ENCODE measurements around the gene PCDHGB2.
A peak's percentile ranks its signal among the peaks of the same experiment; 100 is the strongest.

PCDHGB2 gene

DNA sequence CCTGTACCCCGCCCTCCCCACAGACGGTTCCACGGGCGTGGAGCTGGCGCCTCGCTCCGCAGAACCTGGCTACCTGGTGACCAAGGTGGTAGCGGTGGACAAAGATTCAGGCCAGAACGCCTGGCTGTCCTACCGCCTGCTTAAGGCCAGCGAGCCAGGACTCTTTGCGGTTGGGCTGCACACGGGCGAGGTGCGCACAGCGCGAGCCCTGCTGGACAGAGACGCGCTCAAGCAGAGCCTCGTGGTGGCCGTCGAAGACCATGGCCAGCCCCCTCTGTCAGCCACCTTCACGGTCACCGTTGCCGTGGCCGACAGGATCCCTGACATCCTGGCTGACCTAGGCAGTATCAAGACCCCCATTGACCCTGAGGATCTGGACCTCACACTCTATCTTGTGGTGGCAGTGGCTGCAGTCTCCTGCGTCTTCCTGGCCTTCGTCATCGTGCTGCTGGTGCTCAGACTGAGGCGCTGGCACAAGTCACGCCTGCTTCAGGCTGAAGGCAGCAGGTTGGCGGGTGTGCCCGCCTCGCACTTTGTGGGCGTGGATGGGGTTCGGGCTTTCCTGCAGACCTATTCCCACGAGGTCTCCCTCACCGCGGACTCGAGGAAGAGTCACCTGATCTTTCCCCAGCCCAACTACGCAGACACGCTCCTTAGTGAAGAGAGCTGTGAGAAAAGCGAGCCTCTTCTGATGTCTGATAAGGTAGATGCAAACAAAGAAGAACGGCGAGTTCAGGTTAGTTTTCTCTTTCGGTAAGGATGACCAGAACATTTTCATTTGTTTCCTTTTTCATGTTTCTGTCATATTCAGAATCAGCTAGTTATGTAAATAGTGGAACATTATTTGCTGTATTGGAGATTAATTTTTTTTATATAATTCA is 6.5 kb downstream of the PCDHGB2 start:
- TF ChIP-seq CEBPB (IDR thresholded peaks at IDR 0.05) (no peak), YY1 (IDR thresholded peaks at IDR 0.05; ENCODE audit: low read depth) (no peak), TAF1 (IDR thresholded peaks at IDR 0.05; ENCODE audit: low read depth) (no peak), FOXM1 (IDR thresholded peaks at IDR 0.05; ENCODE audit: borderline replicate concordance, low read depth) (no peak), EGR1 (IDR thresholded peaks at IDR 0.05) (no peak), RAD21 (IDR thresholded peaks at IDR 0.05; ENCODE audit: low read depth) (no peak), ZBTB7A (IDR thresholded peaks at IDR 0.05; ENCODE audit: low read depth) (no peak), CREB1 (IDR thresholded peaks at IDR 0.05; ENCODE audit: low read depth) (no peak), NFIC (IDR thresholded peaks at IDR 0.05) (no peak), EP300 (IDR thresholded peaks at IDR 0.05; ENCODE audit: borderline replicate concordance) (no peak), TCF12 (IDR thresholded peaks at IDR 0.05; ENCODE audit: low read depth) (no peak)
- TF ChIP-seq, protein P1, sequence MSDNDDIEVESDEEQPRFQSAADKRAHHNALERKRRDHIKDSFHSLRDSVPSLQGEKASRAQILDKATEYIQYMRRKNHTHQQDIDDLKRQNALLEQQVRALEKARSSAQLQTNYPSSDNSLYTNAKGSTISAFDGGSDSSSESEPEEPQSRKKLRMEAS (IDR thresholded peaks at IDR 0.05), result no peak
- TF ChIP-seq, protein P2, sequence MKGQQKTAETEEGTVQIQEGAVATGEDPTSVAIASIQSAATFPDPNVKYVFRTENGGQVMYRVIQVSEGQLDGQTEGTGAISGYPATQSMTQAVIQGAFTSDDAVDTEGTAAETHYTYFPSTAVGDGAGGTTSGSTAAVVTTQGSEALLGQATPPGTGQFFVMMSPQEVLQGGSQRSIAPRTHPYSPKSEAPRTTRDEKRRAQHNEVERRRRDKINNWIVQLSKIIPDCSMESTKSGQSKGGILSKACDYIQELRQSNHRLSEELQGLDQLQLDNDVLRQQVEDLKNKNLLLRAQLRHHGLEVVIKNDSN (IDR thresholded peaks at IDR 0.05), result no peak

DNA sequence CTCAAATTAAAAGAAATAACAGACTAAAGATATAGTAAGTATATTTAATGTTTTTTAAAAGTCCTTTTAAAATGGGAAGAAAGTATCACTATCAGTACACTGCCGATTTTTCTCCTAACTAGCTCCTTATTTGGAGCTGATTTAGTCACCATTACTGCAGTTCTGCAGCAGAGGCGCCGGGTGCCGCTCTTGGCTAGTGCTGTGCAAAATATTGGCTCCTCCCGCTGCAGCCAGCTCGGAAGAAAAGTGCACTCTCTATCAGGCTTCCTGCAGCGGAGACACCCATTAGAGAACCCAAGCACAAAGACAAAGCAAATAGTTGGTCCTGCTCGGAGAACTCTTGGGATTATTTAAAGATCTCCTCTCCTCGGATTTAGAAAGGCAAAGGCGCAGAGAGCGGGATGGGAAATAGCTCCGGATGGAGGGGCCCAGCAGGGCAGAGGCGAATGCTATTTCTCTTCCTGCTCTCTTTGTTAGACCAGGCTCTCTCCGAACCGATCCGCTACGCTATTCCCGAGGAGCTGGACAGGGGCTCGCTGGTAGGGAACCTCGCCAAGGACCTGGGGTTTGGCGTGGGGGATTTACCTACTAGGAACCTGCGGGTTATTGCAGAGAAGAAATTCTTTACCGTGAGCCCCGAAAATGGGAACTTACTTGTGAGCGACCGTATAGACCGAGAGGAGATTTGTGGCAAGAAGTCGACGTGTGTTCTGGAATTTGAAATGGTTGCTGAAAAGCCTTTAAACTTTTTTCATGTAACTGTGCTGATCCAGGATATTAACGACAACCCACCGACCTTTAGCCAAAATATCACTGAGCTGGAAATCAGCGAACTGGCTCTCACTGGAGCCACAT is 10.4 kb downstream of the PCDHGB2 start, which contains the start of gene PCDHGB3:
Gene PCDHGB3 (plus strand): TSS at position 249 of the 855 bp plus-strand sequence. CDS start 153 bp downstream, at position 402.
- TF ChIP-seq EGR1 (IDR thresholded peaks at IDR 0.05), result no peak
- peak; percentile 22; the same call in 1 of the 2 replicates for TF ChIP-seq RAD21 (IDR thresholded peaks at IDR 0.05; ENCODE audit: low read depth)

DNA sequence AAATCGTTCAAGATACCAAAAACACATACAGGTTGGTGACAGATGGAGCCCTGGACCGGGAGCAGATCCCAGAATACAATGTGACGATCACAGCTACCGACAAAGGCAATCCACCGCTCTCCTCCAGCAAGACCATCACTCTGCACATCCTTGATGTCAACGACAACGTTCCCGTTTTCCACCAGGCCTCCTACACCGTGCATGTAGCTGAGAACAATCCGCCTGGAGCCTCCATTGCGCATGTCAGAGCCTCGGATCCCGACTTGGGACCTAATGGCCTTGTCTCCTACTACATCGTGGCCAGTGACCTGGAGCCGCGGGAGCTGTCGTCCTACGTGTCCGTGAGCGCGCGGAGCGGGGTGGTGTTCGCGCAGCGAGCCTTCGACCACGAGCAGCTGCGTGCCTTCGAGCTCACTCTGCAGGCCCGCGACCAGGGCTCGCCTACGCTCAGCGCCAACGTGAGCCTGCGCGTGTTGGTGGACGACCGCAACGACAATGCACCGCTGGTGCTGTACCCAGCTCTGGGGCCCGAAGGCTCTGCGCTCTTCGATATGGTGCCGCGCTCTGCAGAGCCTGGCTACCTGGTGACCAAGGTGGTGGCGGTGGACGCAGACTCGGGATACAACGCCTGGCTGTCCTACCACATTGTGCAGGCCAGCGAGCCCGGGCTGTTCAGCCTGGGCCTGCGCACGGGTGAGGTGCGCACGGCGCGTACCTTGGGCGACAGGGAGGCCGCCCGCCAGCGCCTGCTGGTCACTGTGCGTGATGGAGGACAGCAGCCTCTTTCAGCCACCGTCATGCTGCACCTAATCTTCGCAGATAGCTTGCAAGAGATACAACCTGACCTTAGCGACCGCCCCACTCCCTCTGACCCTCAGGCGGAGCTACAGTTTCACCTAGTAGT is 12.0 kb downstream of the PCDHGB2 start:
- TF ChIP-seq RAD21 (IDR thresholded peaks at IDR 0.05; ENCODE audit: low read depth), result no peak

DNA sequence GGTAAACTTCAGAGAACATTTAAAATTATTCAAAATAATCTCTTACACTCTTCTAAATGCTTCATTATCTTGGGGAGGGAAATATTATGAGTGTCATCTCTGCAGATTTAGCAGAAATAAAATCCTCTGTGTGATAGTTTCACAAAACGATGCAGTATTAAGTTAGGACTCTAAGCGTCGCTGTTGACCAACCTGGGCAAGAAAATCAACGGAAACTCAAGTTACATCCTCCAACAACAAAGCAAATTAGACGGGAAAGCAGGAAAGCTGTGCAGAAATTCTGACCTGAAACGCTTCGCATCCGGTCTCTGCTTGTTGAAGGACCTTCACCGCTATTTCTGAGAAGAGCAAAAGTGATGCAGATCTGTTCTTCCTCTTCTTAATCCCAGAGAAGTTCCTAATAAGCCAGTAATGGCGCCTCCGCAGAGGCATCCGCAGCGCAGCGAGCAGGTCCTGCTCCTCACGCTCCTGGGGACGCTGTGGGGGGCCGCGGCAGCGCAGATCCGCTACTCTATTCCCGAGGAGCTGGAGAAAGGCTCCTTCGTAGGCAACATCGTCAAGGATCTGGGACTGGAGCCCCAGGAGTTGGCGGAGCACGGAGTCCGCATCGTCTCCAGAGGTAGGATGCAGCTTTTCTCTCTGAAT is 14.0 kb downstream of the PCDHGB2 start, which contains the start of gene PCDHGA6:
Gene PCDHGA6 (plus strand): TSS at position 219 of the 645 bp plus-strand sequence. CDS start 193 bp downstream, at position 412.
- TF ChIP-seq EP300 (IDR thresholded peaks at IDR 0.05; ENCODE audit: borderline replicate concordance), result no peak
- TF ChIP-seq RAD21 (IDR thresholded peaks at IDR 0.05; ENCODE audit: low read depth), result peak; percentile 53

DNA sequence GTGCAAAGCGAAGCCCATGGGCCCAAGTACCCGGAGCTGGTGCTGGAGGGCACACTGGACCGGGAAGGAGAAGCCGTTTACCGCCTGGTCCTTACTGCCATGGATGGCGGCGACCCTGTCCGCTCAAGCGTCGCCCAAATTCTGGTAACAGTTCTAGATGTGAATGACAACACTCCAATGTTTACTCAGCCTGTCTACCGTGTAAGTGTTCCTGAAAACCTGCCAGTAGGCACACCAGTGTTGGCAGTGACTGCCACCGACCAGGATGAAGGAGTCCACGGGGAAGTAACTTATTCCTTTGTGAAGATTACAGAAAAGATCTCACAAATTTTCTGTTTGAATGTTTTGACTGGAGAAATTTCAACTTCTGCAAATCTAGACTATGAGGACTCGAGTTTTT is 14.8 kb downstream of the PCDHGB2 start:
- no peak for TF ChIP-seq TCF12 (IDR thresholded peaks at IDR 0.05; ENCODE audit: low read depth)
- no peak for TF ChIP-seq EP300 (IDR thresholded peaks at IDR 0.05; ENCODE audit: borderline replicate concordance)
- TF ChIP-seq, protein P2 (IDR thresholded peaks at IDR 0.05), result no peak
- TF ChIP-seq YY1 (IDR thresholded peaks at IDR 0.05; ENCODE audit: low read depth), result no peak
- no peak for TF ChIP-seq EGR1 (IDR thresholded peaks at IDR 0.05)
- no peak for TF ChIP-seq FOXM1 (IDR thresholded peaks at IDR 0.05; ENCODE audit: borderline replicate concordance, low read depth)
- no peak for TF ChIP-seq ZBTB7A (IDR thresholded peaks at IDR 0.05; ENCODE audit: low read depth)
- no peak for TF ChIP-seq CEBPB (IDR thresholded peaks at IDR 0.05)
- TF ChIP-seq, protein P1 (IDR thresholded peaks at IDR 0.05), result no peak
- TF ChIP-seq TAF1 (IDR thresholded peaks at IDR 0.05; ENCODE audit: low read depth), result no peak
- no peak for TF ChIP-seq CREB1 (IDR thresholded peaks at IDR 0.05; ENCODE audit: low read depth)
- TF ChIP-seq NFIC (IDR thresholded peaks at IDR 0.05), result no peak
- TF ChIP-seq RAD21 (IDR thresholded peaks at IDR 0.05; ENCODE audit: low read depth), result no peak
- no peak for TF ChIP-seq TEAD4 (IDR thresholded peaks at IDR 0.05)
- TF ChIP-seq, protein P3, sequence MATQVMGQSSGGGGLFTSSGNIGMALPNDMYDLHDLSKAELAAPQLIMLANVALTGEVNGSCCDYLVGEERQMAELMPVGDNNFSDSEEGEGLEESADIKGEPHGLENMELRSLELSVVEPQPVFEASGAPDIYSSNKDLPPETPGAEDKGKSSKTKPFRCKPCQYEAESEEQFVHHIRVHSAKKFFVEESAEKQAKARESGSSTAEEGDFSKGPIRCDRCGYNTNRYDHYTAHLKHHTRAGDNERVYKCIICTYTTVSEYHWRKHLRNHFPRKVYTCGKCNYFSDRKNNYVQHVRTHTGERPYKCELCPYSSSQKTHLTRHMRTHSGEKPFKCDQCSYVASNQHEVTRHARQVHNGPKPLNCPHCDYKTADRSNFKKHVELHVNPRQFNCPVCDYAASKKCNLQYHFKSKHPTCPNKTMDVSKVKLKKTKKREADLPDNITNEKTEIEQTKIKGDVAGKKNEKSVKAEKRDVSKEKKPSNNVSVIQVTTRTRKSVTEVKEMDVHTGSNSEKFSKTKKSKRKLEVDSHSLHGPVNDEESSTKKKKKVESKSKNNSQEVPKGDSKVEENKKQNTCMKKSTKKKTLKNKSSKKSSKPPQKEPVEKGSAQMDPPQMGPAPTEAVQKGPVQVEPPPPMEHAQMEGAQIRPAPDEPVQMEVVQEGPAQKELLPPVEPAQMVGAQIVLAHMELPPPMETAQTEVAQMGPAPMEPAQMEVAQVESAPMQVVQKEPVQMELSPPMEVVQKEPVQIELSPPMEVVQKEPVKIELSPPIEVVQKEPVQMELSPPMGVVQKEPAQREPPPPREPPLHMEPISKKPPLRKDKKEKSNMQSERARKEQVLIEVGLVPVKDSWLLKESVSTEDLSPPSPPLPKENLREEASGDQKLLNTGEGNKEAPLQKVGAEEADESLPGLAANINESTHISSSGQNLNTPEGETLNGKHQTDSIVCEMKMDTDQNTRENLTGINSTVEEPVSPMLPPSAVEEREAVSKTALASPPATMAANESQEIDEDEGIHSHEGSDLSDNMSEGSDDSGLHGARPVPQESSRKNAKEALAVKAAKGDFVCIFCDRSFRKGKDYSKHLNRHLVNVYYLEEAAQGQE (IDR thresholded peaks at IDR 0.05; ENCODE audit: low read depth), result no peak

All from Ishikawa (cell line).